ENCODE data around the gene TSPYL2.

TSPYL2 gene

GRCh38 chrX:53126377-53126776, 44.2 kb downstream of the TSPYL2 start:
- DNase-seq: no peak

- DNase-seq: no peak
These were observed 46.1 kb downstream of the TSPYL2 start for GRCh38 chrX:53128097-53128749.

GRCh38 chrX:53133400-53133799, 51.2 kb downstream of the TSPYL2 start:
- no peak for DNase-seq

GRCh38 chrX:53135581-53135980, 53.4 kb downstream of the TSPYL2 start:
- DNase-seq: no peak

Data from NCI-H1436 treated with DMSO at 0.1 percent for 48 hours (cell line).